Gastrocnemius medialis (tissue), 4 donors: ENCODE results near the gene RBM38.

ENCODE experiments used
- POLR2A ChIP-seq, 2 donors: fragments of 450-650 bp; IDR thresholded peaks; one replicate each; pipeline ENCODE4 v1.6.1; 2017; ENCODE audit warnings: antibody characterized with exemption in 2 of 2, mild to moderate bottlenecking in 2 of 2, moderate library complexity in 2 of 2
- TF ChIP-seq, protein P1 (sequence below), 5 experiments: fragments of 450-650 bp in 3 of 5; fragments of 200-600 bp in 2 of 5; sonication (generic) in 2 of 5; IDR thresholded peaks in 4 of 5; conservative IDR thresholded peaks in 1 of 5; 1 replicate in 4 of 5; 2 replicates in 1 of 5; pipeline ENCODE4 v1.5.1; 2016 to 2019; ENCODE audit warnings: antibody characterized with exemption in 5 of 5, mild to moderate bottlenecking in 3 of 5, moderate library complexity in 3 of 5

DNA sequence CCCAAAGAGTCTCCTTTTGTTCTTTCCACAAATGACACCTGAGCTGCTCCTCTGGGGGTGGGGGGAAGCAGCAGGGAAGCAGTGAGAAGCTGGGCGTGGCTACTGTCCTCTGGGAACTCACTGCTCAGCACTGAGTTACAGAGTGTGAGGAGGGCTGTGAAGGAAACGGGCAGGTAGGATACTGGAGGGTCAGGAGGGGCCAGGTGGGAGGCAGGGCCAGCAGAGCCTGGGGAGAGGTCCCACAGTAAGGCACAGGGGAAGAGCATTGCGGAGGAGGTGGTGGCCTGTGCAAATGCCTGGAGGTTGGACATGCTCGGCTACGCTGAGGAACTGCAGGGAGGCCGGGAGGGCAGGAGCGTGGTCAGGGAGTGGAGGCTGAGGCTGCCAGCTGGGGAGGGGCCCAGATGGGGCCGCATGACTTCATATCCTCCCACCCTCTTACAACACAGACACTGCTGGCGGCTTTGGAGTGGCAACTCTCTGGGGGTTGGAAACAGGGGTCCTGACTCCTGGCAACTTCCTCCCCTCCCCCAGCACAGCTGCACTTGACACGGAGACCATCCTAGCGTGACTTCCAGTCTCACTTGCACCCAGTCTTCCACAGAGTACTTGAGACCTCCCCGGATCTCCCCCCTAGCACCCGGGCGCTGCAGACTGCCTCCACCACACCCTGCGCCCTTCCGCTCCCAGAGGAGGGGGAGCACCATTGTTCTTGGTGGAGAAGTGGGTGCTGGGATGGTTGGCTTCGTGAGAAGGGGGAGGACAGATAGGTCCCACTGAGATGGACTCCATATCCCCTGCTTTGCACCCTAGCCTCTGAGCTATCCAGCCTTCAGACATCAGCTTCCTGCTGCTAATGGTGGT, 34.2 kb downstream of the RBM38 start:
- TF ChIP-seq, protein P1, sequence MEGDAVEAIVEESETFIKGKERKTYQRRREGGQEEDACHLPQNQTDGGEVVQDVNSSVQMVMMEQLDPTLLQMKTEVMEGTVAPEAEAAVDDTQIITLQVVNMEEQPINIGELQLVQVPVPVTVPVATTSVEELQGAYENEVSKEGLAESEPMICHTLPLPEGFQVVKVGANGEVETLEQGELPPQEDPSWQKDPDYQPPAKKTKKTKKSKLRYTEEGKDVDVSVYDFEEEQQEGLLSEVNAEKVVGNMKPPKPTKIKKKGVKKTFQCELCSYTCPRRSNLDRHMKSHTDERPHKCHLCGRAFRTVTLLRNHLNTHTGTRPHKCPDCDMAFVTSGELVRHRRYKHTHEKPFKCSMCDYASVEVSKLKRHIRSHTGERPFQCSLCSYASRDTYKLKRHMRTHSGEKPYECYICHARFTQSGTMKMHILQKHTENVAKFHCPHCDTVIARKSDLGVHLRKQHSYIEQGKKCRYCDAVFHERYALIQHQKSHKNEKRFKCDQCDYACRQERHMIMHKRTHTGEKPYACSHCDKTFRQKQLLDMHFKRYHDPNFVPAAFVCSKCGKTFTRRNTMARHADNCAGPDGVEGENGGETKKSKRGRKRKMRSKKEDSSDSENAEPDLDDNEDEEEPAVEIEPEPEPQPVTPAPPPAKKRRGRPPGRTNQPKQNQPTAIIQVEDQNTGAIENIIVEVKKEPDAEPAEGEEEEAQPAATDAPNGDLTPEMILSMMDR (IDR thresholded peaks at IDR 0.05 in 4 of 5, conservative IDR thresholded peaks at IDR 0.05 in 1 of 5): no peak
- TF ChIP-seq POLR2A (IDR thresholded peaks at IDR 0.05): no peak
